Thoracic aorta (tissue), 2 donors: ENCODE results near the gene CR1L. TPM values are rescaled to one million over a fixed set of nuclear protein-coding genes. Genes with fewer than 3 reads are reported as not detected.
"Not testable (repeated sequence)": the region's sequence is repeated elsewhere in the genome, so short reads cannot be mapped to it uniquely, and the experiment has no call there.

Source experiments
- ATAC-seq: fragments of 150-250 bp; one replicate; pipeline ENCODE4 v1.8.0; 2017; ENCODE audit warnings: low read depth; ENCODE audit not compliant: insufficient number of reproducible peaks, low FRiP score
- DNase-seq: peaks from one replicate; pipeline ENCODE4 v3.0.0-alpha.2; 2020; ENCODE audit warnings: low spot score
- H3K27ac ChIP-seq, 2 donors: fragments of 200-600 bp; sonication (generic); 1 replicate in 1 of 2; 2 replicates in 1 of 2; pipeline ENCODE4 v1.5.1; 2016; ENCODE audit warnings: mild to moderate bottlenecking in 2 of 2, moderate library complexity in 2 of 2
- H3K27me3 ChIP-seq: fragments of 200-600 bp; sonication (generic); replicated peaks from 2 replicates; pipeline ENCODE4 v1.6.0; 2016; ENCODE audit warnings: mild to moderate bottlenecking; ENCODE audit not compliant: insufficient read depth
- H3K36me3 ChIP-seq: fragments of 200-600 bp; sonication (generic); one replicate; pipeline ENCODE4 v1.5.1; 2016
- H3K4me1 ChIP-seq, 2 donors: fragments of 200-600 bp; sonication (generic); 1 replicate in 1 of 2; 2 replicates in 1 of 2; pipeline versions ENCODE4 v1.5.1 to v1.6.0; 2016; ENCODE audit warnings: low read depth in 2 of 2, mild to moderate bottlenecking in 1 of 2; ENCODE audit not compliant: control insufficient read depth in 1 of 2
- H3K4me3 ChIP-seq: fragments of 200-600 bp; sonication (generic); 2 replicates; pipeline ENCODE4 v1.5.1; 2016; ENCODE audit warnings: mild to moderate bottlenecking
- H3K9me3 ChIP-seq: fragments of 200-600 bp; sonication (generic); 2 replicates; pipeline ENCODE4 v1.5.1; 2016
- CTCF ChIP-seq: fragments of 200-600 bp; sonication (generic); IDR thresholded peaks from one replicate; pipeline ENCODE4 v1.5.1; 2019; ENCODE audit warnings: antibody characterized with exemption
- total RNA-seq, 2 donors: library from RNA; depleted of rRNA; stranded (reverse); fragments of >200 nt; gene quantifications; one replicate each; pipeline versions ENCODE4 v1.1.0 to v1.2.3, GENCODE V29; 2016

Gene CR1L
- total RNA-seq, 2 donors from 2014 or later: not detected

- H3K9me3 ChIP-seq: no peaks in the 10 kb centered on the region
- DNase-seq (no peak), ATAC-seq (no peak)
- no peaks in the 10 kb centered on the region for H3K4me1 ChIP-seq
- H3K27ac ChIP-seq: no peak overlapping the region
- H3K27me3 ChIP-seq: peaks cover 16% of the 10 kb centered on the region
- no peak overlapping the region for H3K4me3 ChIP-seq
- TF ChIP-seq CTCF: no peak
- H3K36me3 ChIP-seq: no peaks in the 10 kb centered on the region
These were observed 25.3 kb downstream of the CR1L start for GRCh38 chr1:207670192-207670591.

DNA sequence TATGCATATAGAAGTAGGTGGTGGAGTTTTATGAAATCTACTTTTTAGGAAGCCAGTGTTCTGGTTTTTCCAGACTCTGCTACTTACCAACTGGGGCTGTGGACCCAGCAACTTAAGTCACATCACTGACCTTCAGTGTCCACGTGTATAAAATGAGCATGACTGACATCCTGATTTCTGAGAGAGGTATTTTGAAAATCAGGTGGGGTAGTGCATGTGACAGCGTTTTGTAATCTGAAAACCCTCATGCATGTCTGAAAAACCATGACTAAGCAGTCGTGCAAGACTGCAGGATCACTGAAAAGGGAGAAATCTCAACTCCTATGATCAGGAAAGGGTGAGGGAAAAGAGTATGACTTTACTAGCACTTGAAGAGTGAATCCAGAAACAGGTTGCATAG lies 26.1 kb downstream of the CR1L start:
- Histone ChIP-seq H3K4me1 (no peaks in the 10 kb centered on the region), H3K27me3 (peaks cover 16% of the 10 kb centered on the region)
- no peak for ATAC-seq

DNA sequence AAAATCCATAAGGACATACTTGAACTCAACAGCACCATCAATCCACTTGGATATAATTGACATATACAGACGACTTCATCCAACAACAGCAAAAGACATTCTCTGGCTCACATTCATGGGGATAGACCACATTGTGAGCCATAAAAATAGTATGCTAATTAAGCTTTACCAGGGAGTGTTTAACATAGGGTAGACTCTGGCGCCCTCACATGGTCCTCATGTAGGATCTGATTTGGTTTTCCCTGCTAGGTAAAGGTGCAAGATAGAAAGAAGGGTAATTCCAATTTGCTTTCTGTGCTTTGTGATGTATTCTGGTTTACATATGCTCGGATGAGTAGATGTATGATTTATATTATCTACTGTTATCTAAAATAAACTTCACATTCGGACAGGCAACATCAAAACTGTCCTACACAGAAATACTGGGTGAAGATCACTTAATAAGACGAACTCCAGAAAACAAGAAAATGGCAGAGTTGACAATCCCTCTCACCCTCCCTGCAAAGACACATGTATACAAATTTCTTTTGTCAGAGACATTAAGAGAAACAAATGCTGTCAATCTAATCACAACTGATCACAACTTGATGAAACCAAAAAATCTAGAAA lies 27.7 kb downstream of the CR1L start:
- no peaks in the 10 kb centered on the region for H3K36me3 ChIP-seq
- H3K27me3 ChIP-seq: peaks cover 16% of the 10 kb centered on the region
- ATAC-seq (no peak), DNase-seq (no peak)
- no peak overlapping the region for H3K4me3 ChIP-seq
- no peaks in the 10 kb centered on the region for H3K9me3 ChIP-seq
- no peak overlapping the region for H3K27ac ChIP-seq
- H3K4me1 ChIP-seq: no peaks in the 10 kb centered on the region
- no peak for TF ChIP-seq CTCF

More for the DNA sequence above, 26.1 kb downstream of the CR1L start:
- no peak for TF ChIP-seq CTCF
- H3K27ac ChIP-seq: no peak overlapping the region
- H3K9me3 ChIP-seq: no peaks in the 10 kb centered on the region
- no peak for DNase-seq
- no peaks in the 10 kb centered on the region for H3K36me3 ChIP-seq
- H3K4me3 ChIP-seq: no peak overlapping the region

GRCh38 chr1:207673399-207673798 lies 28.5 kb downstream of the CR1L start:
- H3K27ac ChIP-seq: no peak overlapping the region
- no peaks in the 10 kb centered on the region for H3K36me3 ChIP-seq
- H3K4me1 ChIP-seq: no peaks in the 10 kb centered on the region
- H3K27me3 ChIP-seq: peaks cover 16% of the 10 kb centered on the region
- TF ChIP-seq CTCF: no peak
- ATAC-seq: no peak
- H3K4me3 ChIP-seq: no peak overlapping the region
- no peak for DNase-seq
- H3K9me3 ChIP-seq: no peaks in the 10 kb centered on the region

- Histone ChIP-seq H3K4me3 (no peak overlapping the region), H3K27ac (no peak overlapping the region), H3K4me1 (no peaks in the 10 kb centered on the region), H3K36me3 (no peaks in the 10 kb centered on the region), H3K9me3 (no peaks in the 10 kb centered on the region), H3K27me3 (no peaks in the 10 kb centered on the region)
- ATAC-seq (no peak), DNase-seq (no peak)
- no peak for TF ChIP-seq CTCF
These were observed 31.2 kb downstream of the CR1L start for GRCh38 chr1:207676153-207676552.

GRCh38 chr1:207680590-207681388 lies 35.9 kb downstream of the CR1L start:
- not testable (repeated sequence) for ATAC-seq, H3K27ac ChIP-seq, DNase-seq

GRCh38 chr1:207682872-207683434 lies 38.0 kb downstream of the CR1L start:
- H3K27ac ChIP-seq, DNase-seq, ATAC-seq, H3K27me3 ChIP-seq, H3K4me1 ChIP-seq, H3K9me3 ChIP-seq, H3K4me3 ChIP-seq, H3K36me3 ChIP-seq: not testable (repeated sequence)

More at GRCh38 chr1:207680590-207681388, 35.9 kb downstream of the CR1L start:
- H3K4me1 ChIP-seq, H3K36me3 ChIP-seq, H3K9me3 ChIP-seq, H3K27me3 ChIP-seq, H3K4me3 ChIP-seq: not testable (repeated sequence)
